UCSD-AML1 (cell line): ENCODE measurements around the gene ARMC10.
"Not testable (repeated sequence)": the region's sequence is repeated elsewhere in the genome, so short reads cannot be mapped to it uniquely, and the experiment has no call there.

ENCODE experiments used
- DNase-seq: peaks from one replicate; lab custom pipeline; 2025; ENCODE audit not compliant: unreplicated experiment; lab: John Stamatoyannopoulos, UW

Gene ARMC10

DNA sequence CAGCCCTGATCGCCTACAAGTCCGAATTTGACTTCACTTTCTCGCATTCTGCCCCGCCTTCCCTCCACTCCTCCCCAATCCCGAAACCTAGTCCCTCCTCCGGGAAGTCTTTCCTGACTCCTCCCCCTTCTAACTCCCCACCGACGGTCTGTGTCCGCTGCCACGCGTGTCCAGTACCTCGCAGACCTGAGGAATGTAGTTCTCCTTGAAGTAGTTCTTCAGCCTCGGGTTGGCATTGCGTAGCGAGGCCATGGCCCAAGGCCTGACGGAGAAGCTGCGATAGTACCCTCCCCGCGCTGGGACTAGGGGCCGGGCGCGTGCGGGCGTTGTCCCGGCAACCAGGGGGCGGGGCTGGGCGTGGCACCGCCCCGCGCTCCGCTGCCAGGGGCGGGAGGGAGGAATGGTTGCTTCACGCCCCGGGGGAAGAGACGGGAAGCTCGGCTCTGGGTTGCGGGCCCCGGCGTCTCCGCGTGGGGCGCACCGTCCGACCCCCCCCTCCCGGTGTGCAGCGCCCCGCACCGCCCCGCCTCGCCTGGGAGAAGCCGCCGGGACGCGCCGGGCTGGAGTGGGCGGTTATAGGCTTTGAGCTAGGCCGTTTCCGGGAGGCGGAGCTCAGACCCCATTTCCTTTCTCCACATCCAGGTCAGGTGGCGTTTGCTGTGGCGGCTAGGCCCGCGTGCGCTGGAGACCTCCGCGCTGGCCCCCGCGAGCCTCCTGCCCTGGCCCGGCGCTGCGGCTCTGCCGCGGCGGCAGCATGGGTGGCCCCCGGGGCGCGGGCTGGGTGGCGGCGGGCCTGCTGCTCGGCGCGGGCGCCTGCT is at the start of gene ARMC10, which contains the start of gene FBXL13:
TSS of gene ARMC10 (plus strand) at position 622 of the 818 bp plus-strand sequence. CDS start at position 755, 133 bp downstream.
TSS of gene FBXL13 (minus strand) at position 278 of the 818 bp plus-strand sequence.
- DNase-seq, result peak; percentile 83

DNA sequence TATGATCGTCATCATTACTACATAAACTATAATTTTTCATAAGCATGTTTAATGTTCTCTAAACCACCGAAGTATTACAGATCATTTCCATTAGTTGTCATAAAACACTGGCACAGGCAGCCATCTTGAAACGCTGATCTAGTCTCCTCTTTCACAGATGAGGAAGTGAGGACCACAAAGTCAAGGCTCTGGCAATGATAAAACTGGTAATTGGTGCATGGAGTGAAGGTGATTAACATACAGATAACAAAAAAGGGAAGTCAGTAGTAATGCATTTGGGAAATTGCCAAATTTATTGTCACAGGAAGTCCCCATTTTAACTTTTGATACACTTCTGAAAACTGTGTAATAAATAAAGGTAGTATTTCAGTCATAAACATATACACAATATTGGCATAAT is 49.6 kb upstream of the ARMC10 start:
- no peak for DNase-seq

DNA sequence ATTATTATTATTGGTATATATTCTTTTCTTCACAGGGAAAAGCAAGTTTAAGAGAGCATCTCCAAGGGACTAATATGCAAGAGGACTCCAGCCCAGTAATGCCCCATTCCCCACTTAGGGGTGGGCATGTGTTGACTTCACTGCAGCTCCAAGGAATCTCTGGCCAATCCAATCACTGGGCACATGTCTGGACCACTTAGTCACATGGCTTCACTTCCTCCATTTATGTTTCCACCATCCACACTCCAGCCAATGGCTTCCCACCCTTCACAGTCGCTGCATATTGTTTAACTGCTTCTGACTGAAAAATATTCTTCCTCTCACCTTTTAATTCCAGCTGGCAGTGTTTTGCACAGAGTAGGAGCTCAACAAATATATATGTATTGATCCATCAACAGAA is 43.9 kb upstream of the ARMC10 start:
- DNase-seq, result no peak

DNA sequence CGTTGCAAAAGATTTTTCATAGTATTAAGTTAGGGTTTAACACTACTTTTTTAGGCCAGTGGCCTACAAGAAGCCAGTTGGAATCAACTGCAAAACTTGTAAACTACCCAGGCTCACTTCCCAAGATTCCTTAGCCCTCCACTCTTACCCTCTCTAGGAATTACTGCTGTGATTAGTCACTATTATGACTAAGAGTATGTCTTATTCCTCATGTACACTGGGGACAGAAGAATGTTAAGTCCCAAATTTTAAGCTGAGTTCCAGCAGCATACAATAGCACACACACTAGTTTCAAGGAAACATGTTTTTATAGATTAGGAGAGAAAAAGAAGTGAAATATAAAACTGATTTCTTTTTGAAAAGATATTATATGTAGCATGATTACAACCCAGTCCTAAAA is 43.2 kb upstream of the ARMC10 start:
- no peak for DNase-seq

DNA sequence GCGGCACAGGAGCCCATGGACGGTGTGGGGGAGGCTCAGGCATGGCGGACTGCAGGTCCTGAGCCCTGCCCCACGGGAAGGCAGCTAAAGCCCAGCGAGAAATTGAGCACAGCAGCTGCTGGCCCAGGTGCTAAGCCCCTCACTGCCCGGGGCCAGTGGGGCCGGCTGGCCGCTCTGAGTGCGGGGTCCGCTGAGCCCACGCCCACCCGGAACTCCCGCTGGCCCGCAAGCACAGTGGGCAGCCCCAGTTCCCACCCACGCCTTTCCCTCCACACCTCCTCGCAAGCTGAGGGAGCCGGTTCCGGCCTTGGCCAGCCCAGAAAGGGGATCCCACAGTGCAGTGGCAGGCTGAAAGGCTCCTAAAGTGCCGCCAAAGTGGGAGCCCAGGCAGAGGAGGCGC is 40.6 kb upstream of the ARMC10 start:
- DNase-seq, result not testable (repeated sequence)

DNA sequence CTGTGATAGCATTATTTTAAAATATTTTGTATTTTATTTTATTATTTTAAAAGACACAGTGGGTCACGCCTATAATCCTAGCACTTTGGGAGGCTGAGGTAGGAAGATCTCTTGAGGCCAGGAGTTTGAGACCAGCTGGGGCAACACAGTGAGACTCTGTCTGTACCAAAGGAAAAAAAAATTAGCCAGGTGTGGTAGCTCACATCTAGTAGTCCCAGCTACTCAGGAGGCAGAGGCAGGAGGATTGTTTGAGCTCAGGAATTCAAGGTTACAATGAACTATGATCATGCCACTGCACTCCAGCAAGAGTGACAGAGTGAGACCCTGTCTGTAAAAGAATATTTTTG is 37.5 kb upstream of the ARMC10 start:
- no peak for DNase-seq

DNA sequence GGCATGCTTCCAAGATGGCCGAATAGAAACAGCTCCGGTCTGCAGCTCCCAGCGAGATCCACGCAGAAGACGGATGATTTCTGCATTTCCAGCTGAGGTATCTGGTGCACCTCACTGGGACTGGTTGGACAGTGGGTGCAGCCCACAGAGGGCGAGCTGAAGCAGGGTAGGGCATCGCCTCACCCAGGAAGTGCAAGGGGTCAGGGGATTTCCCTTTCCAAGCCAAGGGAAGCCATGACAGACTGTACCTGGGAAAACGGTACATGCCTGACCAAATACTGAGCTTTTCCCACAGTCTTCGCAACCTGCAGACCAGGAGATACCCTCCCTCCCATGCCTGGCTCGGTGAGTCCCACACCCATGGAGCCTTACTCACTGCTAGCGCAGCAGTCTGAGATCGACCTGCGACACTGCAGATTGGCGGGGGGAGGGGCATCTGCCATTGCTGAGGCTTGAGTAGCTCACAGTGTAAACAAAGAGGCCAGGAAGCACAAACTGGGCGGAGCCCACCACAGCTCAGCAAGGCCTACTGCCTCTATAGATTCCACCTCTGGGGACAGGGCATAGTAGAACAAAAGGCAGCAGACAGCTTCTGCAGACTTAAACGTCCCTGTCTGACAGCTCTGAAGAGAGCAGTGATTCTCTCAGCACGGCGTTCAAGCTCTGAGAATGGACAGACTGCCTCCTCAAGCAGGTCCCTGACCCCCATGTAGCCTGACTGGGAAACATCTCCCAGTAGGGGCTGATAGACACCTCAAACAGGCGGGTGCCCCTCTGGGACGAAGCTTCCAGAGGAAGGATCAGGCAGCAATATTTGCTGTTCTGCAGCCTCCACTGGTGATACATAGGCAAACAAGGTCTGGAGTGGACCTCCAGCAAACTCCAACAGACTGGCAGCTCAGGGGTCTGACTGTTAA is 36.9 kb upstream of the ARMC10 start:
- DNase-seq, result not testable (repeated sequence)

DNA sequence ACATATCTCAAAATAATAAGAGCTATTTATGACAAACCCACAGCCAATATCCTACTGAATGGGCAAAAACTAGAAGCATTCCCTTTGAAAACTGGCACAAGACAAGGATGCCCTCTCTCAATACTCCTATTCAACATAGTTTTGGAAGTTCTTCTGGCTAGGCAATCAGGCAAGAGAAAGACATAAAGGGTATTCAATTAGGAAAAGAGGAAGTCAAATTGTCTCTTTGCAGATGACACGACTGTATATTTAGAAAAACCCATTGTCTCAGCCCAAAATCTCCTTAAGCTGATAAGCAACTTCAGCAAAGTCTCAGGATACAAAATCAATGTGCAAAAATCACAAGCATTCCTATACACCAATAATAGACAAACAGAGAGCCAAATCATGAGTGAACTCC is 33.1 kb upstream of the ARMC10 start:
- not testable (repeated sequence) for DNase-seq

DNA sequence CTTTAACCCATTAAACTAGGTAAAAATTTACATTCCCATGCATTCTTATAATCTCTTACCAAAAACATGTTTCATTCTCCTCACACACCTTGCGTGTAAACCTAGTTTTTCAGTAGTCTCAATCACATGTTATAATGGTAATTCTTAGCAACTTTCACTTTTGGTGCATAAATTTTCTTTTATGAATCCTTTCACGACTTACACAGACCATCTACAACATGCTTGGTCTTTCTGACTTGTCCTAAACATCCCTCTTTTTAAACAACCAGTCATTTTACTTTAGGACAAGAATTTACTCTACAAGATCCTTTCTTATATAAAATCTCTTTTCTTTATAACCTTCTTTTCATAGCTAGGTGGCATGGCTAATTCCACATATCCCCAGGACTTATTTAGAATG is 26.1 kb upstream of the ARMC10 start:
- DNase-seq, result no peak

DNA sequence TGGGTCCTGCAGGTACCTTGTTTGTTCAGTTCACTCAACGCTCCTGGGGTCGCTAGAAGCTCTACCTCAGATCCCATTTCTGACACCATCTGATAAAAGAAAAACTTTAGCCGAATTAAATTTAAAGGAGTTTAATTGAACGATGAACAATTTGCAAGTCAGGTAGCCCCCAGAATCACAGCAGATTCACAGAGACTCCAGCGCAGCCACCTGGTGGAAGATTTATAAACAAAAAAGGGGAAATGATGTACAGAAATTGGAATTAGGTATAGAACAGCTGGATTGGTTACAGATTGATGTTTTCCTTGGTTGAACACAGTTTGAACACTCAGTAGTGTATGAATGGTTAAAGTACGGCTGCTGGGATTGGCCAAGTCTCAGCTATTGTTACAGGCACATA is 23.4 kb upstream of the ARMC10 start:
- no peak for DNase-seq

DNA sequence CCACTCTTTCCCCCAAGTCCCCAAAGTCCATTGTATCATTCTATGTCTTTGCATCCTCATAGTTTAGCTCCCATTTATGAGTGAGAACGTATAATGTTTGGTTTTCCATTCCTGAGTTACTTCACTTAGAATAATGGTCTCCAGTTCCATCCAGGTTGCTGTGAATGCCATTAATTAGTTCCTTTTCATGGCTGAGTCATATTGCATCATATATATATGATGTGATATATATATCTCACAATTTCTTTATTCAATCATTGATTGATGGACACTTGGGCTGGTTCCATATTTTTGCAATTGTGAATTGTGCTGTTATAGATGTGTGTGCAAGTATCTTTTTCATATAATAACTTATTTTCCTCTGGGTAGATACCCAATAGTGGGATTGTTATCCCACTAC is 18.9 kb upstream of the ARMC10 start:
- not testable (repeated sequence) for DNase-seq

DNA sequence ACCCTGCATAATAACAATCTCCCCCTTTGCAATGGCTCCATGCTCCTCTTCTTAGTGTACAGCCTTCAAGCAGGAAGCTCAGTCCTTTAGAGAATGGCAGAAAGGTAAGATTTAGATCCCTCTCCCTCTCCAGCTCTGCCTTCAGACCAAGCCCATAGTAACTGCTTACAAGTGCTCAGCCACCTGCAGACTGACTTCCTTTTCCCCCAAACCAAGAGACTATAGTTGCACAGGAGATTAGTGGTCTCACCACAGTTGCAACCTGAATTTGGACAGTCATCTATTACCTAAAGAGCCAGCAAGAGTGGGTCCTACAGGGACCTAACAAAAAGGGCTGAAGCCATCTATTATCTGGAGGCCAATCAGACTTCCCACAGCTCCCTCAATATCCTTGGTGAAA is 16.8 kb upstream of the ARMC10 start:
- DNase-seq, result no peak

DNA sequence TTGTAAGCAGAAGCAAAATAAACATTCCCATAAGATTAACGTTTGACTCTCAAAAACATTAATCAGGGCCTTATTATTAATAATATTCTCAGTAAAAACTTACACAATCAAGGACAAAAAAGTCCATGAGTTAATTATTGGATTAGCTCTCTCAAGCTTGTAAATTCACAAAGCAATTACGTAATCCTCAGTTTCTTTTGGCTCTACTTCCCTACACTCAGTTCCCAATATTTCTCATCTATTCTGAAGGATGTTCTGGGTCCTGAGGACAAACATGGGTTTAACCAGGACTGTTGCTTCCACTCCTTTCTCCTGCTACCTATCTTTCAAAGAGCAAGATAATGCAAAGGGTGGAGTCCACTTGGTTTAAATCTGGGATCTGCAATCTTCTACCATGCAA is 15.5 kb upstream of the ARMC10 start:
- no peak for DNase-seq

DNA sequence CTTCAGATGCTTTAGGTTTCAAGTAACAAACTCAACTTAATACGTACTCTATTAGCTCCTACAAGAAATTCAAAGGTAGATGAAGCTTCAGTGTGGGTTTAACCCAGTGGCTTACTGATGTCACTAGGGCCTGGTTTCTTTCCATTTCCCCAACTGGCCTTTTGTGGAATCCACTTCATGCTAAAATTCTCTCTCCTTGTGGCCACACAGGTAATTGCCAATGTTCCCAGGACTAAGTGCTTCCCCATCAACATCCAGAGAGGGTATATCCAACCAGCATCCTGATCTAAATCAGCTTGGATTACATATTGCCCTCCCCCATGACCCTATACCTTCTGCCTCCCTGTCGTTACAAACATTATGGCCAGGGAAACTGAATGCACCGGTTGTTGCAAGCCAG is 11.0 kb upstream of the ARMC10 start:
- no peak for DNase-seq

DNA sequence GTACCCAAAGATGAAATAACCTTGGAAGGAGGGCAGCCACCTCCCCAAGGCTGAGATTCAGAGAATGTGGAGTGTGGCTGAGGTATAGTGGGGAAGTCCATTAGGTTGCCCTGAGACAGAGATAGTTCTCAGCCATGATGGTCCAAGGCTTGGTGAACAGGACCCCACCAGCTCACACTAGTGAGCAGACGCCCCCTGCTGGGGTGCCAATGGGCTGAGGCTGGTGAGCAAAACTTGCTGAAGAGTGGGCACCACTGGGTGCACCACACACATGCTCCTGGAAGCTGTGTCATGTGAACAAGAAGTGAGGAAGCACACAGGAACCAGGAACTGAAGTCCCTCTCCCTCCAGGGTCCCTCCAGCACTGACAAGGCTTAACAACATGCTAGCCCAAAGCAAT is 9.3 kb upstream of the ARMC10 start:
- DNase-seq, result peak; percentile 49

DNA sequence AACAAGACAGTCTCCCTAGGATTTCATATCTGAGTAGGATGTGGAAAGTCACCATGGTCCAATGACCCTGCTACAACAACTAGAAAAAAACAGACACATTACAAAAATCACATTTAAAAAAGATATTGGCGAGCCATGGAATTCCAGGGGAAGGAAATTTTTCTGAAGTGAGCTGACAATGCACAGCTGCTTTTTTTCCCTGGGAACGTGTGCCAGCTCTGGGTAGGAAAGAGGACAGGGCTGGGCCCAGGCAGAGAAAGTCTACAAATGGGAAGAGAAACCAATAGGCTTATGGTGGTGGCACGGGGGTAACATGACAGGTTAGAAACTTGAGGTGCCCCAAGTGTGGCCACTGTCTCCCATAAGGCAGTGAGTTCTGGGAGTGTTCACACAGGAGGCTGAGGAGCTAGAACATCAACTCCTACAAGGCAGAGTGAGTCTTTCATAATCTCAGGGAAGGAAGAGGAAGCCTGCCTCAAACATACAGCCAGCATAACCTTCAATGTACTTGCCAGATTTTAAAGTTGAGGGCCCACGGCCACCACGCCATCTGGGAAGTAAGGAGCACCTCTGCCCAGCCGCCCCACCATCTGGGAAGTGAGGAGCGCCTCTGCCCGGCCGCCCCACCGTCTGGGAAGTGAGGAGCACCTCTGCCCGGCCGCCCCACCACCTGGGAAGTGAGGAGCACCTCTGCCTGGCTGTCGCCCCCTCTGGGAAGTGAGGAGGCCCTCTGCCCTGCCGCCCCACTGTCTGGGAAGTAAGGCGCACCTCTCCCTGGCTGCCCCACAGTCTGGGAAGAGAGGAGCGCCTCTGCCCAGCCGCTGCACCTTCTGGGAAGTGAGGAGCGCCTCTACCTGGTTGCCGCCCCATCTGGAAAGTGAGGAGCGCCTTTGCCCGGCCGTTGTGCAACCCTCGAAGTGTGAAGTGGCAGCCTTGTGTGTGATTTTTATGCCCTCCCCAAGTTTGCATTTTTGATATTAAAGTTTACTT is 6.2 kb upstream of the ARMC10 start:
- DNase-seq, result no peak

DNA sequence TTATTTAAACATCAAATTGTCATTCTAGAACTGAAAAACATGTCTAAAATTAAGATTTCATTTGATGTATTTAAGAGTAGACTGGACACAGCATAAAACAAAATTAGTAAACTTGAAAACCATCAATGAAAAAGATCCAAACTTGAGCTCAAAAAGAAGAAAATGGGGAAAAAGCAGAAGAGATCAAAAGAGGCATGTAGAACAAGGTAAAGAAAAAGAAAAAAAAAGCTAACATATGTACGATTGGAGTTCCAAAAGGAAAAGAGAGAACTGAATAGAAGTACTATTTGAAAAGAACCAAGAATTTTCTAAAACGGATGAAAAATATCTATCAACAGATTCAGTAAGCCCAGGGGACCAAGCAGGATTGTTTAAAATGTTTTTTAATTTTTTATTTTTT is 3.9 kb upstream of the ARMC10 start:
- no peak for DNase-seq

DNA sequence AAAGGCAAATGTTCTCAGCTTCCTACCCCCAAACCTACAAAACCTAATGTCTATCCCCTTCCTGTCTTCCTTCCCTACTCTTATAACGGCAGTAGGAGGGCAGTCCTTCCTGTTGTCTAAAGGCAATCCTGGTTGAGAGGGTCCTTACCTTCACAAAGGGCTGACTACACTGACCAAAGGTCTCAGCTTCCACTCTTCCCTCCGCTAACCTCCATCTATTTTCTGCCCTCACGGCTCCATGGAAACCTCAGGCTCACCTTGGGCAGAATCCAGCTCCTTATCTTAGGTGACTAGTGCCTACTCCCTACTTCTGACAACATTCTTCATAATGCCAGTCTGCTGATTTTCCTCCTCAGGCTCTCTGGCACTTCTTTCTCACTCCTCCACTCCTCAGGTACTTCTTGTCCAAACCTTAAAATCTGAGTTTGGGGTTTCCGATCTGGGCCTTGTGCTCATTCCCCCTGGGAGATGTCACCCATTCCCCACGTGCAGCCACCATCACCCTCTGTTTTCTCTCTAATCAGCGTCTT is 886 bp upstream of the ARMC10 start:
- no peak for DNase-seq

DNA sequence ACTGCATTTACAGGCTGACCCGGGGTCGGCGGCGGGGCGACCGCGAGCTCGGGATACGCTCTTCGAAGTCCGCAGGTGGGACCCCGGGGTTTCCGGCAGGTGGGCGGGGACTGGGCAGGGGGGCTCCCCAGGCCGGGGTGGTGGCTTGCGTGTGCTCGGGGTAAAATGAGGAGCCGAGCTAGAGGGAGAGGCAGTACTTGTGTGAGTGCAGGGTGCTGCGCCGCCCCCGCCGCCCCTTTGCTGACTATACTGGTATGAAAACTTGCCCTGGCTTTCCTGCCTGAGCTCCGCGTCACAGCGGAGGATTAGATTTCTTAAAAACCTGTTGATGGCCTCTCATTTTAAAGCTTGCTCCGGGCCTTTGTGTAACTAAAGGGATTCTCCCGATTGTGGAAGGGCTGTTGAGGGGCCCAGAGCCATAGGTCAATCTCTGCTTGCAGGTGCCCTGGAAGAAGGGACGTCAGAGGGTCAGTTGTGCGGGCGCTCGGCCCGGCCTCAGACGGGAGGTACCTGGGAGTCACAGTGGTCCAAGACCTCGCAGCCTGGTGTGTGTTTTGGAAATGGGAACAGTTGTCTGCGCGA is 488 bp downstream of the ARMC10 start:
- DNase-seq, result peak; percentile 38

DNA sequence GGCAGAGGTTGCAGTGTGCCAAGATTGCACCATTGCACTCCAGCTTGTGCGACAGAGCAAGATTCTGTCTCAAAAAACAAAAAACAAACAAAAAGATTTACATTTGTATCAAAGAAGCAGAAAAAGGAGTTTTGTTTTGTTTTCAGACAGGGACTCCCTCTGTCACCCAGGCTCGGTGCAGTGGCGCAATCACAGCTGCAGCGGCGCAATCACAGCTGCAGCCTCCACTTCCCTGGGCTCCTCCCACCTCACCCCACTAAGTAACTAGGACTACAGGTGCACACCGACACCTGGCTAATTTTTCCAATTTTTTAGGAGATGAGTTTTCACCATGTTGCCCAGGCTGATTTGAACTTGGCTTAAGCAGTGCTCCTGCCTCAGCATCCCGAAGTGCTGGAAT is 1.8 kb downstream of the ARMC10 start:
- no peak for DNase-seq
